ENCODE measurements around the gene HUWE1.

GRCh38 chrX:53656845-53657244, 29.7 kb downstream of the HUWE1 start:
- TF ChIP-seq CTCF (IDR thresholded peaks at IDR 0.05 in 8 of 11, conservative IDR thresholded peaks at IDR 0.05 in 3 of 11): no peak
- no peak for TF ChIP-seq POLR2A (IDR thresholded peaks at IDR 0.05)
